ENCODE data around the gene HAP1.
A peak's percentile ranks its signal among the peaks of the same experiment; 100 is the strongest.
"Not testable (repeated sequence)": the region's sequence is repeated elsewhere in the genome, so short reads cannot be mapped to it uniquely, and the experiment has no call there.

The HAP1 gene

GRCh38 chr17:41723801-41724475 lies 10.5 kb downstream of the HAP1 start:
- DNase-seq (ENCODE audit: low read depth): no peak

GRCh38 chr17:41722231-41722630 lies 12.2 kb downstream of the HAP1 start:
- DNase-seq (ENCODE audit: low read depth): no peak

- DNase-seq (ENCODE audit: low read depth): no peak
Measured at GRCh38 chr17:41718287-41718645, 16.2 kb downstream of the HAP1 start.

- no peak for DNase-seq (ENCODE audit: low read depth)
Measured at GRCh38 chr17:41717408-41718286, 16.8 kb downstream of the HAP1 start.

GRCh38 chr17:41711669-41712400 lies 22.6 kb downstream of the HAP1 start, which contains the start of gene GAST:
GAST (plus strand) TSS chr17:41712331; CDS start chr17:41715437, 3,106 bp downstream.
- no peak for DNase-seq (ENCODE audit: low read depth)

GRCh38 chr17:41710472-41711090 lies 23.9 kb downstream of the HAP1 start:
- DNase-seq (ENCODE audit: low read depth): no peak

- no peak for DNase-seq (ENCODE audit: low read depth)
Measured at GRCh38 chr17:41707803-41708669, 26.4 kb downstream of the HAP1 start.

- no peak for DNase-seq (ENCODE audit: low read depth)
Measured at GRCh38 chr17:41705271-41705991, 29.0 kb downstream of the HAP1 start.

GRCh38 chr17:41702712-41703111 lies 31.7 kb downstream of the HAP1 start:
- DNase-seq (ENCODE audit: low read depth): no peak

- DNase-seq (ENCODE audit: low read depth): not testable (repeated sequence)
Measured at GRCh38 chr17:41700843-41701242, 33.6 kb downstream of the HAP1 start.

- no peak for DNase-seq (ENCODE audit: low read depth)
Measured at GRCh38 chr17:41697122-41697962, 37.1 kb downstream of the HAP1 start.

GRCh38 chr17:41695954-41696757 lies 38.3 kb downstream of the HAP1 start:
- DNase-seq (ENCODE audit: low read depth): peak; percentile 52

- no peak for DNase-seq (ENCODE audit: low read depth)
Measured at GRCh38 chr17:41695134-41695661, 39.2 kb downstream of the HAP1 start.

- DNase-seq (ENCODE audit: low read depth): no peak
Measured at GRCh38 chr17:41692722-41693521, 41.5 kb downstream of the HAP1 start.

GRCh38 chr17:41691031-41691777 lies 43.2 kb downstream of the HAP1 start:
- no peak for DNase-seq (ENCODE audit: low read depth)

GRCh38 chr17:41690497-41690896 lies 43.9 kb downstream of the HAP1 start:
- DNase-seq (ENCODE audit: low read depth): no peak
